CD4-positive, alpha-beta T cell treated with Interleukin-1 beta for 1 hour (primary cell): ENCODE measurements around the gene SMIM34.
"Not testable (repeated sequence)": the region's sequence is repeated elsewhere in the genome, so short reads cannot be mapped to it uniquely, and the experiment has no call there.

Experiments used
- DNase-seq, 2 donors: peaks; one replicate each; pipeline ENCODE4 v3.0.0-alpha.2; 2020 to 2022

Gene SMIM34

DNA sequence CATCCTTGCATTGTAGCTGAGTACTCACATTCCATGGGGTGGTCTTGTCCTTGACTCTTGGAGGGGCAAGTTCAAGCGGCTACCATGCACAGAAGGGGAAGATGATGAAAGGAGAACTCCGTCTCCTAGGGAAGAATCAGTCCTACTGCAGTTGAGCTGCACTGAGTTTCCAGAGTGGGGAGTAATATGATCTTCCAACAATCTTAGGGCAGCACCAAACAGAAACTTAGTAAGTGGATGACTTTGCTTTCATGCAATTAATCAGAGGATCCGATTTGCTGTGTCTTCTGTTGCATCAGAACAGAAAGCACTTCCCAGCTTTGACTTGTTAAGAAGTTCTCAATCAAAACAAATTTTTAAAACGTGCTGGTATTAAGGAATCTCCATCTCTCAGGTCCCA is at the start of gene SMIM34:
SMIM34 (minus strand) TSS at position 147 of the 400 bp plus-strand sequence; CDS start at position 35, 112 bp downstream.
- not testable (repeated sequence) for DNase-seq

- not testable (repeated sequence) for DNase-seq
Measured at GRCh38 chr21:34467333-34467732, 43.6 kb upstream of the SMIM34 start.

GRCh38 chr21:34459426-34459825 is 35.7 kb upstream of the SMIM34 start:
- not testable (repeated sequence) for DNase-seq

DNA sequence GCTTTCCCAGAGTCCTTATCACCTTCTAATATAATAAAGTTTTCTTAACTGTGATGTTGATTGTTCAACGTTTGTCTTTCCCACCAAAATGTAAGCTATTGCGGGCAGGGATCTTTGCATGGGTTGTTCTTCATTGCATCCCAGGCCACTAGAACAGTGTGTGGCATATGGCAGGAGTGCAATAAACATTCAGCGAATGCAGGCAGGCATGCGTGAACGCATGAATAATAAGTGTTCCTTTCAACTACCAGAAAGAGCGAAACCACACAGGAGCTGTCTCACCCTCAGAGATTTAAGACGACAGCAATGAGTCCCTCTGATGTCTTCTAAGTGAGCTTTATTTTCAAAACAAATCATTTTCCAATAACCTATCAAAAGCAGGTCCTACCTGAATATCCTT is 34.5 kb upstream of the SMIM34 start:
- DNase-seq, result not testable (repeated sequence)

DNA sequence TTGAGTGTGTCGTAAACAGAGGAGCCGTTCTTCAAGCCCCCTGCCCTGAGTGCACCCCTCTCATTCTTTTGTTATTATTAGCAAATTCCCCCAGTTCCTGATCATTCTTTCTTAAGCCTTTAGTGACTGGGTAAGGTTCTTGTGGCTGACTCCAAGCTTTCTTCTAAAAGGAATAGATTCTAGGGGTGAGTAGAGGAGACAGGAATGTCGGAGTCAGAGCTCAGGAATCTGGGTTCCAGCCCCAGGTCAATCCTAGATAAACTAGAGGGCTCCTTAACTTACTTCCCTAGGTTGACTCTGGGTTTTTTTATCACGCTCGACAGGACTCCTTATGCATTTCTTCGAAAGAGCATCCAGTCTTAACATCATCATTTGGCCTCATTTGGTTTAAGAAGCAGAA is 32.4 kb upstream of the SMIM34 start:
- DNase-seq, result not testable (repeated sequence)

- not testable (repeated sequence) for DNase-seq
Measured at GRCh38 chr21:34455628-34456027, 31.9 kb upstream of the SMIM34 start.

- not testable (repeated sequence) for DNase-seq
Measured at GRCh38 chr21:34447018-34447417, 23.3 kb upstream of the SMIM34 start.

GRCh38 chr21:34443486-34443885 is 19.7 kb upstream of the SMIM34 start:
- not testable (repeated sequence) for DNase-seq

DNA sequence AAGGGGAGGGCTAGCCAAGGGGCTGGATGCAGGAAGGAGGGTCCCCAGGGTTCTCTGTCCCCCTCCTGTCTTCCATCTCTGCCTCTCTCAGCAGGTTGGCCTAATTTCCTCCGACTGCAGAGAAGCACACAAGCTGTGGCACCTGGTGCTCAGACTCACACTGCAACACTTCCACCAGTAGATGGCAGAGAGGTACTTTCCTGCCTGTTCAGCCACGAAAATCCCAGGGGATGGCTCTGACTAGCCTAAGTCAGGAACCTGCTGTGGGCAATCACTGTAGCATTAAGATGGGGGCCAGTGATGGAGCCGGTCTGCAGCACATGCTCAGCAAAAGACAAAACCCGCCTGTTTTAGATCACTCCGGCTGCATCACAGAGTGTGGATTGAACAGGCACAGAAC is 6.0 kb upstream of the SMIM34 start:
- DNase-seq, result not testable (repeated sequence)

GRCh38 chr21:34428441-34428840 is 4.7 kb upstream of the SMIM34 start:
- DNase-seq, result not testable (repeated sequence)

DNA sequence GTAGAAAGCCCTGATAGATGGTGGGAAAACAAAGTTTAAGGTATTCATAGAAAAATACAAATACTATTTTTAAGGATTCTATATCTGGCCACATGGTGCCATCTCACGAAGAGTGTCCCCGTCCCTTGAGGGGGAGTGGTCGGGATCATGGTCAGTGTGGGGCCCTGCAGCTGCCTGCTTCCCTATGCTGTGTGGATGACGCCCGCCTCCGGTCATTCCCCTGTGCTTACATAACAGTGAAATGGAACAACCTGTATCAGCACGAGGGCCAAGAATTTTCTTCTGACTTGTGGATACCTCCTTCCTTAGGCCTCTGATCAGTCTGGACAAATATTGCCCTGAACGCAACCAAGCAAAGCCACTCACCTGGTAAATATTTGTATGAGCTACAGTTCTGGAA is 3.6 kb upstream of the SMIM34 start:
- DNase-seq, result not testable (repeated sequence)

DNA sequence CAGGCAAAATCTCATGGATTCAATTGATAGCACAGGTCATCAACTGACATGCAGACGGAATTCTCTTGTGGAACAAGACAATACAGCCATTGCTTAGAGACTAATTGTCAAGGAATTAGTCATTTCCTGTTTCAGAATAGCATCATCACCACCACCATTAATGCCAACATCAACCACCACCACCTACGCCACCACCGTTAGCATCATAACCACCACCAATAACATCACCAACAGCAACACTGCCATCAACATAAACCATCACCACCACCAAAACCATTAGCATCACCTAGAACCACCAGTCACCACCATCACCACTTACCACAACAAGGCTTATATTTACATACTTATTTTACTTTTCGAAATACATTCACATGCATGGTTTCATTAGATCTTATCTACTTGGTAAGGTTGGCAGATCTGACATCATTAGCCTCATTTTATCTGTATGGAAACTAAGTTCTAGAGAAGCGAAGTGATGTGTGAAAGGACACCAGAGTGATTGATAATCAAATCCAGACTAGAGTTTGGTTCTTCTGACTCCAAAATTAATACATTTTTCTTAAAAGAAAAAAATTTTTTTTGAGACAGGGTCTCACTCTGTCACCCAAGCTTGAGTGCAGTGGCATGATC is 6.2 kb downstream of the SMIM34 start:
- DNase-seq, result not testable (repeated sequence)

DNA sequence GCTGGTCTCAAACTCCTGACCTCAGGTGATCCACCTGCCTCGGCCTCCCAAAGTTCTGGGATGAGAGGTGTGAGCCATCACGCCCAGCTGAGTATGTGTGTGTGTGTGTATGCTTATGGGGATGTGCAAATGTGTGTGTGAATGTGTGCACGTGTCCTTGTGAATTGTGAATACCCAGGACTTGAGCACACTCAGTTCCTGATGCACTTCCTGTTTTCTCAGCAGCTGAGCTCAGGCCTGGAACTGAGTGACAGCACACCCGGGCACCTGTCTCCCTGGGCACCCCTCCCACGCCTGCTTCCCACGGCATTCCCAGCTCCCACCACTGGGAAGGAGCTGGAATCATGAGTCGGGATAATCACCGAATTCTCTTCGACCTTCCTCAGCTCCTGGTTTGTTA is 16.5 kb downstream of the SMIM34 start:
- not testable (repeated sequence) for DNase-seq

DNA sequence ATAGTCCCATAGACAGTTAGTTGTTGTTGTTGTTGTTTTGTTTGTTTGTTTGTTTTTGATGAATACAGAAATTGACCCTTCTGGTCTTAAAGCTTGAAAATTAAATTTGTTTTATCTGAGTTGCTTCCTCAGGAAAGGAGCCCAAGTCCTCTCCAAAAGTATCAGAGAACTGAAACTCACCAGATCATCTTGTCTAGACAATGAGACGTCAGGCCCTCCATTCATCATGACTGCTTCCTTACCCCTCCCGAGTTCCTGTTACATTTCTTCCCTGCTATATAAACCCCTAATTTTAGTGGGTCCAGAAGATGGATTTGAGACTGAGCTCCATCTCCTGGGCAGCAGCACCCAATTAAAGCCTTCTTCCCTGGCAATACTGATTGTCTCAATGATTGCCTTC is 17.1 kb downstream of the SMIM34 start:
- not testable (repeated sequence) for DNase-seq

DNA sequence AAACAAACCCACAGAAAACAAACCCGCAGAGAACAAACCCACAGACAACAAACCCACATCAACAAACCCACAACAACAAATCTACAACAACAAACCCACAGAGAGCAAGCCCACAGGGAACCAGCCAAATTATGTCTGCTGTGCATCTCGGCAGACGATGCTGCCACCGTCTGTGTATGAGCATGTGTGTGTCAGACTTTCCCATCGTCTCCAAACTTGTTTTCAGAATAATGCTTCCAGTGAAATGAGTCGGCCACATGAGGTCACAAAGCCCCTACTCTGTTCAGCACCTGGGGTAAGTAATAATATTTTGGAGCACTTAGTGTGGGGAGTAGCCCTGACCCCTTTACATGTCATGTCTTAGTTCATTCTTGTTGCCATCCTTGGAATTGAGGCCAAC is 17.6 kb downstream of the SMIM34 start:
- DNase-seq, result not testable (repeated sequence)

- DNase-seq, result not testable (repeated sequence)
Measured at GRCh38 chr21:34405686-34406085, 18.1 kb downstream of the SMIM34 start.

GRCh38 chr21:34404742-34405141 is 19.0 kb downstream of the SMIM34 start:
- DNase-seq, result not testable (repeated sequence)

DNA sequence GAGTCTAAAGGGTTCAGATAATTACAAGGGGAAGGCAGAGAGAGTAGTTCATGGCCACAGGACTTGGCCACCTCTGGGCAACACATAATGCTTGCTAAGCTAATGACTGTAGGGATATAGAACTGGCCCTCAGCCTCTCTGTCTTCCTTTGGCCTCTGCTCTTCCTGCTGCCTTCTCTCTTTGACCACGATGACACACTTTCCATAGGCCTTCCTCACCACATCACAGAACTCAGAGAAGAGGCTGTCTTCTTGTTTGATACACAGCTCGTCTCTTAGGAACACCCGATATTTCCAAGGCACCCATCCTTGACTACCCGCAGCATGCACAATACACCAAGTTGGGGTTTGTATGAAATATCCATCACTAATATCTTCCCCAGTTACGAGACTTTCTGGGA is 23.2 kb downstream of the SMIM34 start:
- DNase-seq, result not testable (repeated sequence)

- DNase-seq, result not testable (repeated sequence)
Measured at GRCh38 chr21:34383724-34384415, 39.9 kb downstream of the SMIM34 start.

DNA sequence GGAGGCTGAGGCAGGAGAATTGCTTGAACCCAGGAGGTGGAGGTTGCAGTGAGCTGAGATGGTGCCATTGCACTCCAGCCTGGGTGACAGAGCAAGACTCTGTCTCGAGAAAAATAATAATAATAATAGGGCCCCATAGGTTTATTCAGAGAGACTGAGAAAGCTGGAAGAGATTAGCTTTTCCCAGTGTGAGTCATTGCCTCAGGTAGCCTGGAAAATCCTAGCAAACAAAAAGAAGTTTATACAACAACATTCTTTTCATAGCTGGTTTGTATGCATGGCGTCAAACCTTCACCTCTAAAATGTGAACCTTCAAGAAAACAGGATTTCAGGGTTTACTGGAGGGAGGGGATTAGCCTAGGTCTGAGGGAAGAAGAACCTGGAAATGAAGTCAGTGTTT is 40.6 kb downstream of the SMIM34 start:
- not testable (repeated sequence) for DNase-seq

DNA sequence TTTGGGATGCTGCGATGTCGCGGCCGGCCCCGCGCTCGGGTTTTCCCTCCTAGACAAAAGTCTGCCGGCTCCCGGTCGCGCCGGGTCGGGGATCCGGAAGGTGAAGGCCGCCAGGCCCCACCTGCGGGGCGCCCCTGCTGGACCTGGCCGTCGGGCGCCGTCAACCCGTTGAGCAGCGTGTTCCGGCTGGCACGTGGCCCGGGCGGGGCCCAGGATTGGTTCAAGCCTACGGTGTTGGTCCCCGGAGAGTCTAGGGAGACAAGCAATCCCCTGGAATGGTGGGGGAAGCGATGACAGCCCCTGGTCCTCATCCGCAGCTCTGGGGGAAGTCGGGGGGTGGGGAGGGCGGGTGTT is 48.2 kb downstream of the SMIM34 start:
- DNase-seq, result not testable (repeated sequence)

DNA sequence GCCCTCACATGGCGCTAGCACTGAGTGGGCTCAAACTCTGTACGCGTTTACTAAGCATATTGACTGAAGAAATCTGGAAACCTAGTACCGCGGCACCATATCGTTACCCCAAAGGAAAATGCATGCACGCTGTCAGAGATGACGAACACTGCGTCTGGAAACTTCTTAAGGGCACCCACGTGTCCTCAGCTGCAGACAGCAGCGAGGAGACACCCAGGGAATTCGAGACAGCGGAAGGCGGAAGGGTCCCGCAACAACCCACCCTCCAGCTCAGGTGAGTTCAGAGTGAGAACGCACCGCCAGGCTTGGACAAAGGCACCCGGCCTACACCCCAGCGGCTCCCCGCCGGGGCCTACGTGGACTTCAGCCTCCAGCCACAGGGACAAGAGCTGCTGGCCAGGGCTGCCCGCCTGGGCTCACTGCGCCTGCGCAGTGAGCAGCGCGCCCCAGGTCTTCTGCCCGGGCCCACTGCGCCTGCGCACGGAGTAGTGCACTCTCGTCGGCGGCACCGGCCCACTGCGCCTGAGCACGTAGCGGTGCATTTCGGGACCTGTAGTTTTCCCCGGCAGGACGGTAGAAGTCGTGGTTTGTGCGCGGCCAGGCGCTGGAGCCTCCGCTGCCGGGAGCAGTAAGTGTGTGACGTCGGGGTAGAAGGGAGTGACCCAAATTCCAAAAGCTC is 48.7 kb downstream of the SMIM34 start, which contains the start of gene SMIM11:
SMIM11 (plus strand) TSS at position 568 of the 679 bp plus-strand sequence. CDS start 3,998 bp downstream, outside the sequence.
- not testable (repeated sequence) for DNase-seq

GRCh38 chr21:34374462-34374861 is 49.3 kb downstream of the SMIM34 start:
- not testable (repeated sequence) for DNase-seq

DNA sequence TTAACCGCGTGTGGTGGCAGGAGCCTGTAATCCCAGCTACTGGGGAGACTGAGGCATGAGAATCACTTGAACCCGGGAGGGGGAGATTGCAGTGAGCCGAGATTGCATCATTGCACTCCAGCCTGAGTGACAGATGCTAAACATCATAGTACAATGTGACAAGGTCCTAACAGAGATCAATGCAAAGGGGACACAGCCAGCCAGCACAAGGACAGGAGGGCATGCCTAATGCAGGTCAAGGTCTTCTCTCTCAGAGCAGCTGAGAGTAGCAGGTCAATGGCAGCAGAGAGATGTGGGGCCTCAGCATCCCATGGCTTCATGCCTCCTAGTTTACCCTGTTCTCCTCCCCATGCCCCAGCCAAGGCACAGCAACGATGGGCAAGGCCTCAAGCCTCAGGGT is 51.4 kb downstream of the SMIM34 start:
- no peak for DNase-seq
